HG03196 (cell line): ENCODE data around the gene TRIM24.
"Not testable (repeated sequence)": the region's sequence is repeated elsewhere in the genome, so short reads cannot be mapped to it uniquely, and the experiment has no call there.

Source experiments
- ATAC-seq: cut with Tn5 transposase; IDR thresholded peaks from one replicate; pipeline ENCODE4 v1.9.1; 2021; ENCODE audit not compliant: unreplicated experiment

Gene TRIM24

DNA sequence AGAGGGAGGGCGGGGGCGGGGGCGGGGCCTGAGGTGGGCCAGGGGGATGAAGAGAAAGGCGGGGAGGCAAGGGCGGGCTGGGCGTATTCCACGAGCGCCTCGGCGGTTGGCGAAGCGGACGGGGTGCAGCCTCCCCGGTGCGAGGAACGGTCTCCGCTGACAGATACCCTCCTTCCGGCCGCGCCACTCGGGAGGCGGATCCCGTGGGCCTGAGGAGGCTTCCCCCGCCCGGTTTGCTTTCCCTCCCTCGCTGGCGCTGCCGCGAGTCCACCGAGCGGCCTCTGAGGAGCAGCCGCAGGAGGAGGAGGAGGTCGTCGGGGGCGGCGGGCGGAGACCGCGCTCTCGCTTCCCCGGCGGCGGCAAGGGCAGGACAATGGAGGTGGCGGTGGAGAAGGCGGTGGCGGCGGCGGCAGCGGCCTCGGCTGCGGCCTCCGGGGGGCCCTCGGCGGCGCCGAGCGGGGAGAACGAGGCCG, at the start of gene TRIM24:
TRIM24 (plus strand) TSS at position 84 of the 473 bp plus-strand sequence; CDS start at position 374, 290 bp downstream.
- ATAC-seq: peak; percentile 81

DNA sequence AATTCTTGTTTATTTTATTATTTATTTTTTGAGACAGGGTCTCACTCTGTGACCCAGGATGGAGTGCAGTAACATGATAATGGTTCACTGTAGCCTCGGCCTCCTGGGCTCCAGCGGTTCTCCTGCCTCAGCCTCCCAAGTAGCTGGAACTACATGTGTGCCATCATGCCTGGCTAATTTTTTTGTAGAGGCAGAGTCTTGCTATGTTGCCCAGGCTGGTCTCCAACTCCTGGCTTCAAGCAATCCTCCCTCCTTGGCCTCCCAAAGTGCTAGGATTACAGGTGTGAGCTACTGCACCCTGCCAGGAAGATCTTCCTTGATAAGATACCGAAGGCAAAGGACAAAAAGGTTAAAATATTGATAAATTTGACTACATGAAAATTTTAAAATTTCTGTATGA, 48.0 kb upstream of the TRIM24 start:
- not testable (repeated sequence) for ATAC-seq

DNA sequence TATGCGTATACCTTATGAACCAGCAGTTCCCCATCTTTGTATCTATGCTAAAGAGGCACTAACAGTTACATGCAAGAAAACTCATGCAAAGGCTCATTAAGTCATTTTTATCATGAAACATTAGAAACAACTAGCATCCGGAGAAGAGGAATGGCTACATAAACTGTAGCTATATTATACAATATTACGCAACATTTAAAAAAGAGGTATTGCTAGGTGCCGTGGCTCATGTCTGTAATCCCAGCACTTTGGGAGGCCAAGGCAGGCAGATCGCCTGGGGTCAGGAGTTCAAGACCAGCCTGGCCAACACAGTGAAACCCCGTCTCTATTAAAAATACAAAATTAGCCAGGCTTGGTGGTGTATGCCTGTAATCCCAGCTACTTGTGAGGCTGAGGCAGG, 47.1 kb upstream of the TRIM24 start:
- ATAC-seq: not testable (repeated sequence)

DNA sequence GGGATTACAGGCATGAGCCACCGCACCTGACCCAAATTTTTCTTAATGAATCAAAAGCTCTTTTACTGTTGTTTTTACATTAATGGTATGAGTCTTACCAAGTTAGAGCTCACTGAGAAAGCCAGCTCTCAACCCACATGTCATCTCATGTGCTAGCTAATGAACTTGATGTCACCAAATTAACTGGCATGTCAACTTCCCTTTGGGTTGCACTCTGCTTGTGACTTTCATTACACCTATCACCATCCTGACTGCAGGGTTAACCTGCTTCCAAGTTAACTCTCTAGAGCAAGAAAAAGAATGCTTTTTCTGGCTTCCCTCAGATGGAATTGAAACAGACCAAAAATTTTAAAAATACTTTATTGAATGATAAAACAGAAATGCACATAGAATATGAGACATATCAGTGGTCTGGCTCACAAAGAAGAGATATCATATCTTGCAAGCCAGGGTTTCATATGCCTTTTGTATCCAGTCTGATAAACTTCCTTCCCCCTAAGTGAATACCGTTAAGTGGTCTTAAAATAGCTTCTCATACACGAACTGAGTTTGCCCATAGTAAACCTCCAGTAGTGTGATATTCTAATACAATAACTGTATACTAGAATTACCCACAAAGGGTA, 42.9 kb upstream of the TRIM24 start:
- ATAC-seq: no peak

DNA sequence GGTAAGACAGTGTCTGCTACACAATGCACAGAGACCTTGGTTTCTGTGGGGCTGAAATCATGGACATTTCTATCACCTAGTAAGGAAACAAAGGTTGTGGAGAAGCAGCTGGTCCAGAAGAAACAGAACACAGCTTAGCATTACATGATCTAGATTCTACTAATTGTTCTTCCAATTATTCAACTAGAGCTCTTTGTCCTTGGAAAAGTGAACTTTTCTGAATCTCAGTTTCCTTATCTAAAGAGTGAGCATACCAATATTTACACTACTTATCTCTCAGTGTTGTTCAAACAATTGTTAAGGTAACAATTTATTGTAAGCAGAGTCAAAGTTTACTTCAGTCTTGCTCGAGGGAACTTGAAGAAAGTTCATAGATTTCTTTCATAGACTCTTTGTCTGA, 42.3 kb upstream of the TRIM24 start:
- ATAC-seq: no peak

DNA sequence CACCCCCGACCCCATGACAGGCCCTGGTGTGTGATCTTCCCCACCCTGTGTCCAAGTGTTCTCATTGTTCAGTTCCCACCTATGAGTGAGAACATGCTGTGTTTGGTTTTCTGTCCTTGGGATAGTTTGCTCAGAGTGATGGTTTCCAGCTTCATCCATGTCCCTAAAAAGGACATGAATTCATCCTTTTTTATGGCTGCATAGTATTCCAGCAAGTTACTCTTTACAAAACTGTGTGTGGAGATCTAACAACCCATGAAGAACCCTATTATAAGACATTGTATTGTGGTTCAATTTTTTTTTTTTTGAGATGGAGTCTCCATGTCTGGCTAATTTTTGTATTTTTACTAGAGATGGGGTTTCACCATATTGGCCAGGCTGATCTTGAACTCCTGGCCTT, 41.7 kb upstream of the TRIM24 start:
- not testable (repeated sequence) for ATAC-seq

DNA sequence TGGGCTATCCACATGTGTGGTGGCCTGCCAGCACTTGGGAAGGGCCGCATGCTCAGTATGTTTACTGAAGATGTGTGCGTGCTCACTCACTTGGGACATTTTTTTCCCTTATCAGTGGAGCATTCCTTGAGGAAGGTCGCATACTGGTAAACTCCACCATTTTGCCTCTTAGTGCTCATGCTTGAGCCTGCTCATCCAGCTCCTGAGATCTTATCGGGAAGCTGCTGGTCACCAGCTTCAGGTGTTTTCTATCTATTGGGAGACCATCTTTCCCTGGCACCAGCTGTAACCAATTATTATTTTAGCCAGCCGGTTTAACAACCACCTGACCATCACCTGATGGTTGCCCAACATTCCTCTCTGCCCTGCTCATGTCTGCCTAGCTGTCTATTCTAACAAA, 35.0 kb upstream of the TRIM24 start:
- no peak for ATAC-seq

DNA sequence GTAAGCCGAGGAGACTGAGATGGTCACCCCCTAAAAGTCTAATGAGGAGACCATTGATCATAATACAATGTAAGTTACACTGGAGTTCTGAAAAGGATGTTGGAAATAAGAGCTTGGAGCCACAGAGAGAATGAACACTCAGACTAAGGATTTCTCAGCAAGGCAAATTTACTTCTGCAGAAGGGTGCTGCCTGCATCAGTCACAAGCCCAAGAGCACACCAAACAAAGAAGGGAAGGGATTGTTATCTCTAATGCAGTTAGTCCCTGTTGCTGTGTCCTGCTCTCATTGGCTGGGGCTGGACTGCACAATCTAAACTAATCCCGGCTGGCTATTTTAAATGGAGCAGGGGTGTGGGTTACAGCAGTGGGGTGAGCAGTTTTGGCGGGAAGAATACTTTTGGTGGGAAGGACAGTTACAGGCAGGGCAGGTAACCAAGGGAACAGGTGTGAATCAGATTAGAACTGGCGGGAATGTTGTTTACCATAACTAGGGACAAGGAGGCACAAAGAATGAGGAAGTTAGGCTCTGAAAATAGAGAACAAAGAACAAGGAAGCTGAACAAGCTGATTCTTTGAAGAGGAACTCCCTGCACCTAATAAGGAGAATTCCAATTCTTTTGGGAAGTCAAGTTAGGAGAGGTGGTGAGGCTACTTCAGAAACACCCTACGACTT, 30.3 kb upstream of the TRIM24 start:
- no peak for ATAC-seq

DNA sequence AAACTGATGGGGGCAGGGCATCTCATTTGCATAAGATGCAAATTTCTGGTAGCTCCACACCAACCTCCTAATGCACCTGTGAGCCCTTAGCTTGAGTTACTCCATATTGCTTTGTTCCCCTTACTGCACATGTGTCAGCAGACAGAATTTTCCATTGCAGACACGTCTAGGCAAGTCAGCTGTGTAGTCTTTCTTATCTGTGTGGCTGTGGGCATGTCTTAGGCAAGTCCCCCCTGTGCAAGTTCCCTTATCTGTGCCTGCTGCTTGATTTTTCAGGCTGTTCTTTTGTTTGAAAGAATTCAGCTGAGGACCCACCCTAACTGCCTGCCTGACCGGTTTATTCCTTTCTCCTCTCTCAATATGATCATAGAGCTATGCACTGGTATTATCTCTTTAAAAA, 28.5 kb upstream of the TRIM24 start:
- no peak for ATAC-seq

DNA sequence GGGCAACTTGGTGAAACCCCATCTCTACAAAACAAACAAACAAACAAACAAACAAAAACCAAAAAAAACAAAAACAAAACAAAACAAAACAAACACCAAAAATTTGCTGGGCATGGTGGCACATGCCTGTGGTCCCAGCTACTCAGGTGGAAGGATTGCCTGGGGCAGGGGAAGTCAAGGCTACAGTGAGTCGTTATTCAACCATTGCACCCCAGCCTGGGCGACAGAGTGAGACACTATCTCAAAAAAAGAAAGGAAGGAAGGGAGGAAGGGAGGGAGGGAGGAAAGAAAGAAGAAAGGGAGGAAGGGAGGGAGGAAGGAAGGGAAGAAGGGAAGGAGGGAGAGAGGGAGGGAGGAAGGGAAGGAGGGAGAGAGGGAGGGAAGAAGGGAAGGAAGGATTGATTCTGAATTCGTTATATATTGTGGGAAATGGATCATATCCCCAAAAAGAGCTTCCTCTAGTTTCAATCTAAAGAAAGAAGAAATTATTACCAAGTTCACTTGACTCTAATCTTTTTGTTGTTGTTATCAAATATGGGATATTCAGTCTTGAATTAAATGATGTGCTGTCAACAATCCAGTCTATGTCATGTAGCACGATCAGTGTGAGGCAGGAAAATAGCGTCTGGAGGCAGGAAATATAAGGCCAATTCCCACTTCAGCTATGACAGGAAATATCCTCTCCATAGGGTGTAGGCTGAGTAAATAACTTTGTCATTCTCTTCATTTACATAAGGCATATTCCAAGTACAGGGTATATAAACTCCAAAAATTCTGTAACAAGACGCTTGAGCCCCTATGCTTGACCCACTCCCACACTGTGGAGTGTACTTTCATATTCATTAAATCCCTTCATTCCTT, 26.2 kb upstream of the TRIM24 start:
- no peak for ATAC-seq

DNA sequence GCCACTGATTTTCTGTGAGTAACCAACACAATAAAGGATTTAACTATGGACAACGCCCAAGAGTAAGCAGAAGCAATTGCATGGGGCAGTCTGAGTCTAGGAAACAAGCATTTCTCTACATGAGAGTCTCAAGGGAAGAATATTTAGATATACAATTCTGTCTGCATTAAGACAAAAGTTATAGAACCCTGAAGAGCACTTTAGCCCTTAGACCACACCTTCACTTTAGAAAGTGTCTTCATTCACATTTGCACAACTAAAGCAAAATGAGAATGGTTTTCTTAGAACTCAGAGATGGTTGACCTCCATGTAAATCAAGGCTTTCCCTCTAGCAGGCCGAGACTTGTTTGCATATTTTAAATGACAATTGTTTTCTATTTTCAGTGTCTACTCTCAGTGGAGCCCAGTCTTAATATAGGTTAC, 25.5 kb upstream of the TRIM24 start:
- no peak for ATAC-seq

DNA sequence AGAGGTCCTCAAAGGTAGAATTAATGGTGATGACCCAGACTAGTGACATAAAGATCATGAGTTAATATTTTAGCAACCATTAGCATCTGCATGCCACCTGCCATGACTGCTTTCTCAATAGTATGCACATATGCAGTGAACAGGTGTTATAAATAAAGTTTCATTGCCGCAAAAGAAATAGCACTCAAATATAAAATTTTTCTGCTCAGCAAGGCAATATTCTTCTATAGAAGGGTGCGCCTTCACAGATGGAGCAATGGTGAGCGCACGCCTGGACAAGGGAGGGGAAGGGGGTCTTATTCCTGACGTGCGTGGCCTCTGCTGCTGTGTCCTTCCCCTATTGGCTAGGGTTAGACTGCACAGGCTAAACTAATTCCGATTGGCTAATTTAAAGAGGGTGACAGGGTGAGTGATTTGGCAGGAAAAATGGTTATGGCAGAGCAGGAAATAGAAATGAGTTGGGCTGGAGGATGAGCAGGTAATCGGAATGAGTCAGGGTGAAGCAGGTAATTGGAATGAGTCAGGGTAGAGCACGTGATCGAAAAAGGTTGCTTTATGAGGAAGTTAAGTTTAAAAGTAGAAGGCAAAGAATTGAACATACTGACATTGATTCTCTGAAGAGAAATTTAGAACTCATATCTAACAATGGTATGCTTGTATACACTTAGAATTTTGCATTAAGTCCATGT, 24.7 kb upstream of the TRIM24 start:
- no peak for ATAC-seq

DNA sequence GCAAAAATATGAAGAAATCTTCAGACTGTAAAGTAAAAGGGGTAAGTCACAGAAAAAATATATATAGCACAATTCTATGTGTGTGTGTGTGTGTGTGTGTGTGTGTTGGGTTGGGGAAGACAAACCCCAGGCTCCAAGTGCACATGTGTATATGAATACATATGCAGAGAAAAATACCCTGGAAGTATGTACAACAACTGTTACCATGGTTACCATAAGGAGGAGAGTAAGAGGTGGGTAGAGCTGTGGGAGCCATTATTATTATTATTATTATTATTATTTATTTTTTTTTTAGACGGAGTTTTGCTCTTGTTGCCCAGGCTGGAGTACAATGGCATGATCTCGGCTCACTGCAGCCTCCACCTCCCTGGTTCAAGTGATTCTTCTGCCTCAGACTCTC, 23.7 kb upstream of the TRIM24 start:
- ATAC-seq: no peak

DNA sequence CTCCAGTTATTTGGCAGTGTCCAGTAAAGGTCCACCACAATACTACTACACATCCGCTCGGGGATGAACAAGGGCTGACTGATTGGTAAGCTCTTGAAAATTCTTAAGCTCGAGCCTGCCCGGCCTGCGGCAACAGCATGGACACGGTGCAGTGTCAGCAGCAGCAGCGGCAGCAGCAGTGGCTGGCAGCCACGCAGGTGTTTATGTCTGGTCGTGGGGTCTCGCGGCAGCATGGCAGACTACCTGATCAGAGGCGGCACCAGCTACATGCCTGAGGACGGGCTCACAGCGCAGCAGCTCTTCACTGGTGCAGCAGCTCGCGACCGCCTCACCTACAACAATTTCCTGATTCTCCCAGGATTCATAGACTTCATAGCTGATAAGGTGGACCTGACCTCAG, 19.6 kb upstream of the TRIM24 start:
- ATAC-seq: no peak

DNA sequence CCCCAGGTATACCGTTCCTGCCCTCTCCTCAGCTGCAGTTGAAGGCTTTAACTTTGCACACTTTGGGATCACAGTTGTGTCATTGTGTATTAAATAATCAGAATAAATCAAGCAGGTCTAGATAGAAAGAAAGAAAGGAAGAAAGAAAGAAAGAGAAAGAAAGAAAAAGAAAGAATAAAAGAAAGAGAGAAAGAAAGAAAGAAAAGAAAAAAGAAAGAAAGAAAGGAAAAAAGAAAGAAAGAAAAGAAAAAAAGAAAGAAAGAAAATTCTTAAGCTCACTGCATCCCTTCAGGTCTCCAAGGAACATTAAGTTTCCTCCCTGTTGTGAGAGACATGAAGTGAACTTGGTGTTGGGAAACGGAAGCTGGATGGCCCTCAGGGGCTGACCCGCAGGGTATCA, 17.2 kb upstream of the TRIM24 start:
- ATAC-seq: no peak

DNA sequence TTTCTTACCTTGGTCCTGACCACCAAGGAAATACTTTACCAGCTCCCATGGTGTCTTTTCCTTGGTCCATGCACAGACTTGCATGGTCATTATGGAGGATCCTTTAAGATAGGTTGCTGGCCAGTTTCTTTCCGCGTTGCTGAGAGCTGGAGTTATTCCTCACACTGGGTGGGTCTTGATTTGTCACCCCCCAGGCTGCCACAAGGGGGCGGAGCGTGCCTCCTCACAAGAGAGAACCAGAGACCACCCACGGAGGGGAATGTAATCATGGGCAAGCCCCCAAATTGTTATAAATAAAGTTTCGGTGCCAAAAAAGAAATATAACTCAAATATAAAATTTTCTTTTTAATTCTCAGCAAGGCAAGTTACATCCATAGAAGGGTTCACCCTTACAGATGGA, 10.5 kb upstream of the TRIM24 start:
- no peak for ATAC-seq

DNA sequence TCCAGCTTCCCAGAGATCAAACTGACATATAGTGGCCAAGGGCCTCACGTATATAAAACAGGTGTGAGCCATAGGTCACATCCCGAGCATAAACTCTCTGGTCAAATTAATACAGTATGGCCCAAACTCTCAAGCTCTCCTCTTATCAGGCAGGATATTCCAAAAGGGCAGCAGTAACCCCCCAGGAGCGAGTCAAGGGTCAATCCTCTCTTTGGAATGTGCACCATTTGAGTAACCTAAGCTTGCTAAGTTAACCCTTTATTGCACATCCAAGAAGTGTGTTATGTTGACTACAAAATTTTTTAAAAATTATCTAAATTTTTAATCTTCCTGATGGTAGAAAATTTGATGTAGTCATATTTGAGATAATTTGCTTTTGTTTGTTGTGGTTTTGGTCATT, 4.5 kb upstream of the TRIM24 start:
- ATAC-seq: no peak

DNA sequence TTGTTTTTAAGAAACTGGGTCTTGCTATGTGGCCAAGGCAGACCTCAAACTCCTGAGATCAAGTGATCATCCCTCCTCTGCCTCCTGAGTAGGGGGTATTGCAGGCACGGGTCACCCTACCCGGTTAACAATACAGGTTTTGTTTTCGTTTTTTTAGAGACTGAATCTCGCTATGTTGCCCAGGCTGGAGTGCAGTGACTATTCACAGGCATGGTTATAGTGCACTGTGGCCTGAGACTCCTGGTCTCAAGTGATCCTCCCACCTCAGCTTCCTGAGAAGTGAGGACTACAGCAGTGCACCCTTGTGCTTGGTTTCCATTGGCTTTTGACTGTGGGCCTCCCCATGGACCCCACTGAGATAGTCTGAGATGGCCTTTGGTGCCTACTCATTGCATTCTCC, 3.8 kb upstream of the TRIM24 start:
- no peak for ATAC-seq

DNA sequence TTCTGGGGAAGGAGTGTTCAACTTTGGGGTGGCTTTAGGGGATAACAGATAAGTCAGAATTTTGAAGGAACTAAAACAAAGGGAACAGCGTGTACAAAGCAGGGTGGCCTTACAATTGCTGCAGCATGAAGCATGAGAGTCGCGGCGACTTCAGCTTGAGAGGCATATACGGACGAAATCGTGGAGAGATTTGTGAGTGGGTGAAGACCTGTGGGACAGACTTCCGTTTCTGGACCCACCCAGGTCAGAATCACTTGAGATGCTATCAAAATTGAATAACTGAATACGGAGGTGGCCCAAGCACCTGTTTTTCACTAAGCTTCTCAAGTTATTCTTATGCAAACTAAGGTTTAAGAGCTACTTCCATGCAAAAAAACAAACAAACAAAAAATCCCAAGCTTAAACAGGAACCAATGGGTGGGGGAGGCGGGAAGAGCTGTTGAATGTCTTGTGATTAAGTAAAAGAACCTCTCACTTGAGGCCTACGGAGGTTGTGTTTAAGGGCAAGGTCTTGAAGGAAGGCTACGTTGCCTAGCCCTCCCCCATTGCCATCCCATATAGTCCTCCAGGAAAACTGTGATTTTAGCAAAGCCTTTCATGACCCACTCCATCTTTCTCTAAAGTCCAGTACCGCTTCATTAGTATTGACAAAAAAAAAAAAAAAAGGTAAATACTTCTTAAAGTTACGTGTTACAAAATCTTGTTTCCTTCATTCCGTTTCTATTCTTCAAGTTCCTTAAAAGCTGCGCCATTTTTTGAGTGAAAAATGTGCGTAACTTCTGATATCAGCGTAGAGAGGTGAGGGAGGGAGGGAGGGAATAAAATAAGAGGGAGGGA, 1.3 kb upstream of the TRIM24 start:
- no peak for ATAC-seq

DNA sequence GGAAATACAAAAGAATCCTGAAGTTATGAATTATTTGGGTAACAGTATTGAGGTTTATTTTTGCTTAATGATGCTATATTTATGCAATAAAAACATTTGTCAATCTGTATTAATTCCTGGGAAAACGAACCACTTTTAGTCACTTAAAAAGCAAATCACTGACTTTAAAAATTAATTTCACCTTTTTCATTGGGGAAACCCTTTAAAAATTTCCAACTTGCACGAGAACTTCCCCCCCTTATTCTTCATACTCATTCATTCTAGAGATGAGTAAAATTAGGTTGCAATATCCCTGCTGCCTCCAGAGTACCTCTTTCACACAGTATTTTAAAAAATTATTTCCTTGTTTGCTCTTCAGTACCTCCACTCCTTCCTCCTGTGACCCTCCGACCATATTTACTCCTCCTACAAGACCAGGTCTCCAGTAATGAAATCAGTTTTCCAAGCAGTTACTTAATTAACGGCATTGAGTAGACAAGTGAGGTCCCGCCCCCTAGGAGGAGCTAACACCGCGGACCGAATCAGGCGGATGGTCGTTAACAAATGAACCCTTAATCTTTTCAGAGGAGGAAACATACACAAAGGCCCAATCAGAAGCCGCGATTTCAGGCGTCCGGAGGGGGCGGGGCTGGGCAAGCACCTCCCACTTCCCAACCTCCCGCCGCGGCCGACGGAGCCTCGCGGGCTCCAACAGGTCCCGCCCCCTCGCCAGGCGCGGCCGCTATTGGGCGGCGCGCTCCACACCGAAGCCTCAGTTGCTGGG, 465 bp upstream of the TRIM24 start:
- ATAC-seq: peak; percentile 79
